Activated CD8-positive, alpha-beta memory T cell treated with anti-CD3 and anti-CD28 coated beads, Interleukin-2, amount 10 ng/mL, durations not matched to agents 7 days and 5 days (primary cell): Measurements from ENCODE around the gene BLOC1S6. TPM values are rescaled to one million over a fixed set of nuclear protein-coding genes. Genes with fewer than 3 reads are reported as not detected.

Source experiments
- ATAC-seq: fragments of 150-1000 bp; cut with Tn5 transposase; one replicate; pipeline ENCODE4 v1.10.0; 2021; ENCODE audit warnings: moderate library complexity
- CTCF ChIA-PET: fragments of 350-600 bp; sonication (Branson Sonifier 250); formaldehyde crosslinking; loops from one replicate; lab custom pipeline; 2021; ENCODE audit warnings: antibody characterized with exemption; lab: Charles Lee
- DNase-seq: peaks from one replicate; pipeline ENCODE4 v3.0.0-alpha.2; 2020
- H3K27ac Mint-ChIP-seq: one replicate; pipeline ENCODE4 v1.8.0; 2021; ENCODE audit warnings: mild to moderate bottlenecking, mixed read lengths
- H3K27me3 Mint-ChIP-seq: one replicate; pipeline ENCODE4 v1.8.0; 2021; ENCODE audit warnings: mixed read lengths
- H3K36me3 Mint-ChIP-seq: one replicate; pipeline ENCODE4 v1.8.0; 2021; ENCODE audit warnings: mild to moderate bottlenecking, mixed read lengths
- H3K4me1 Mint-ChIP-seq: one replicate; pipeline ENCODE4 v1.8.0; 2021; ENCODE audit warnings: mixed read lengths
- H3K4me3 Mint-ChIP-seq: one replicate; pipeline ENCODE4 v1.8.0; 2021; ENCODE audit warnings: mild to moderate bottlenecking, moderate library complexity, mixed read lengths
- H3K9me3 Mint-ChIP-seq: one replicate; pipeline ENCODE4 v1.8.0; 2022; ENCODE audit warnings: low read depth, mixed read lengths
- total RNA-seq, 2 experiments: library from RNA; stranded (reverse); gene quantifications; one replicate each; pipeline ENCODE4 v1.2.3, GENCODE V29; 2021

Gene BLOC1S6
- total RNA-seq, 2 experiments from 2014 or later = 33.6 to 35.7 TPM

- ATAC-seq (peak; percentile 73), DNase-seq (peak; percentile 86)
- Mint-ChIP-seq H3K27ac (peak overlapping the region; percentile 91), H3K4me1 (peaks cover 44% of the 10 kb centered on the region), H3K4me3 (peak overlapping the region; percentile 100), H3K27me3 (peaks cover 3% of the 10 kb centered on the region), H3K9me3 (no peaks in the 10 kb centered on the region), H3K36me3 (peaks cover 31% of the 10 kb centered on the region)
- CTCF ChIA-PET = interaction anchor here (0.7 to 2.3 kb wide), 13 partner anchors 11 to 435 kb away, joined by 3 to 8 read pairs (median 4); no protein-coding TSS in a partner anchor
Observed at GRCh38 chr15:45635191-45635638, 48.0 kb downstream of the BLOC1S6 start.

GRCh38 chr15:45635763-45636292 lies 48.6 kb downstream of the BLOC1S6 start:
- Mint-ChIP-seq H3K9me3 (no peaks in the 10 kb centered on the region), H3K4me3 (peak overlapping the region; percentile 100), H3K36me3 (peaks cover 34% of the 10 kb centered on the region), H3K4me1 (peaks cover 49% of the 10 kb centered on the region), H3K27ac (peak overlapping the region; percentile 91), H3K27me3 (peaks cover 3% of the 10 kb centered on the region)
- no peak for ATAC-seq
- CTCF ChIA-PET = interaction anchor here (1.0 to 2.3 kb wide), 6 partner anchors 11 to 48 kb away, joined by 3 to 8 read pairs (median 4); no protein-coding TSS in a partner anchor
- no peak for DNase-seq

GRCh38 chr15:45637141-45637540 lies 50.0 kb downstream of the BLOC1S6 start:
- no peak for ATAC-seq
- Mint-ChIP-seq H3K4me1 (peaks cover 57% of the 10 kb centered on the region), H3K4me3 (peak overlapping the region; percentile 100), H3K36me3 (peaks cover 37% of the 10 kb centered on the region), H3K27me3 (peaks cover 3% of the 10 kb centered on the region), H3K27ac (peak overlapping the region; percentile 95), H3K9me3 (no peaks in the 10 kb centered on the region)
- CTCF ChIA-PET = interaction anchor here (0.9 to 1.7 kb wide), 14 partner anchors 9 to 474 kb away, joined by 3 to 14 read pairs (median 4); a partner anchor contains a TSS
- DNase-seq = no peak

- CTCF ChIA-PET = interaction anchor here (0.9 to 1.7 kb wide), 14 partner anchors 10 to 475 kb away, joined by 3 to 14 read pairs (median 4); a partner anchor contains a TSS
- peaks cover 62% of the 10 kb centered on the region for H3K4me1 Mint-ChIP-seq
- H3K36me3 Mint-ChIP-seq = peaks cover 40% of the 10 kb centered on the region
- DNase-seq = peak; percentile 75
- H3K9me3 Mint-ChIP-seq = no peaks in the 10 kb centered on the region
- peak overlapping the region; percentile 95 for H3K27ac Mint-ChIP-seq
- ATAC-seq = peak; percentile 66
- H3K27me3 Mint-ChIP-seq = no peaks in the 10 kb centered on the region
- peak overlapping the region; percentile 100 for H3K4me3 Mint-ChIP-seq
Observed at GRCh38 chr15:45637552-45638033, 50.4 kb downstream of the BLOC1S6 start.

GRCh38 chr15:45640616-45641015 lies 53.4 kb downstream of the BLOC1S6 start:
- H3K36me3 Mint-ChIP-seq = peaks cover 46% of the 10 kb centered on the region
- CTCF ChIA-PET = no interaction called here
- ATAC-seq = no peak
- H3K27ac Mint-ChIP-seq = no peak overlapping the region
- H3K27me3 Mint-ChIP-seq = no peaks in the 10 kb centered on the region
- peaks cover 76% of the 10 kb centered on the region for H3K4me1 Mint-ChIP-seq
- H3K4me3 Mint-ChIP-seq = no peak overlapping the region
- no peak for DNase-seq
- H3K9me3 Mint-ChIP-seq = no peaks in the 10 kb centered on the region

- peaks cover 82% of the 10 kb centered on the region for H3K4me1 Mint-ChIP-seq
- CTCF ChIA-PET = no interaction called here
- H3K9me3 Mint-ChIP-seq = no peaks in the 10 kb centered on the region
- H3K27ac Mint-ChIP-seq = no peak overlapping the region
- ATAC-seq (no peak), DNase-seq (no peak)
- peaks cover 48% of the 10 kb centered on the region for H3K36me3 Mint-ChIP-seq
- H3K4me3 Mint-ChIP-seq = no peak overlapping the region
- H3K27me3 Mint-ChIP-seq = no peaks in the 10 kb centered on the region
Observed at GRCh38 chr15:45641374-45641781, 54.2 kb downstream of the BLOC1S6 start.

GRCh38 chr15:45641999-45642932 lies 55.1 kb downstream of the BLOC1S6 start:
- CTCF ChIA-PET = no interaction called here
- peaks cover 47% of the 10 kb centered on the region for H3K36me3 Mint-ChIP-seq
- peaks cover 81% of the 10 kb centered on the region for H3K4me1 Mint-ChIP-seq
- no peaks in the 10 kb centered on the region for H3K27me3 Mint-ChIP-seq
- no peak for ATAC-seq
- no peak overlapping the region for H3K4me3 Mint-ChIP-seq
- H3K27ac Mint-ChIP-seq = peak overlapping the region; percentile 16
- H3K9me3 Mint-ChIP-seq = no peaks in the 10 kb centered on the region
- DNase-seq = no peak

- Mint-ChIP-seq H3K27me3 (no peaks in the 10 kb centered on the region), H3K36me3 (peaks cover 30% of the 10 kb centered on the region), H3K27ac (peak overlapping the region; percentile 7), H3K4me3 (no peak overlapping the region), H3K9me3 (no peaks in the 10 kb centered on the region), H3K4me1 (peaks cover 69% of the 10 kb centered on the region)
- DNase-seq = no peak
- ATAC-seq = no peak
- CTCF ChIA-PET = no interaction called here
Observed at GRCh38 chr15:45644437-45644836, 57.3 kb downstream of the BLOC1S6 start.

- no peaks in the 10 kb centered on the region for H3K27me3 Mint-ChIP-seq
- CTCF ChIA-PET = interaction anchor here (1.0 to 1.7 kb wide), 2 partner anchors 10 to 14 kb away, joined by 4 read pairs; partner anchors contain the start of gene SQOR
- H3K4me1 Mint-ChIP-seq = peaks cover 67% of the 10 kb centered on the region
- H3K36me3 Mint-ChIP-seq = peaks cover 28% of the 10 kb centered on the region
- peak overlapping the region; percentile 13 for H3K27ac Mint-ChIP-seq
- no peaks in the 10 kb centered on the region for H3K9me3 Mint-ChIP-seq
- ATAC-seq (peak; percentile 31), DNase-seq (no peak)
- peak overlapping the region; percentile 23 for H3K4me3 Mint-ChIP-seq
Observed at GRCh38 chr15:45645026-45645980, 58.1 kb downstream of the BLOC1S6 start.

GRCh38 chr15:45646220-45646619 lies 59.0 kb downstream of the BLOC1S6 start:
- peaks cover 63% of the 10 kb centered on the region for H3K4me1 Mint-ChIP-seq
- CTCF ChIA-PET = interaction anchor here (1.0 to 1.8 kb wide), 3 partner anchors 11 to 13 kb away, joined by 4 to 5 read pairs (median 4); partner anchors contain the start of gene SQOR
- H3K9me3 Mint-ChIP-seq = no peaks in the 10 kb centered on the region
- H3K27me3 Mint-ChIP-seq = no peaks in the 10 kb centered on the region
- H3K4me3 Mint-ChIP-seq = no peak overlapping the region
- DNase-seq (no peak), ATAC-seq (no peak)
- peaks cover 31% of the 10 kb centered on the region for H3K36me3 Mint-ChIP-seq
- peak overlapping the region; percentile 13 for H3K27ac Mint-ChIP-seq

GRCh38 chr15:45647828-45648227 lies 60.6 kb downstream of the BLOC1S6 start:
- Mint-ChIP-seq H3K9me3 (no peaks in the 10 kb centered on the region), H3K4me1 (peaks cover 50% of the 10 kb centered on the region), H3K4me3 (no peak overlapping the region), H3K27ac (no peak overlapping the region), H3K36me3 (peaks cover 28% of the 10 kb centered on the region), H3K27me3 (no peaks in the 10 kb centered on the region)
- DNase-seq (no peak), ATAC-seq (no peak)
- CTCF ChIA-PET = interaction anchor here (1.1 to 1.8 kb wide), 3 partner anchors 10 to 58 kb away, joined by 3 to 5 read pairs (median 4); partner anchors contain the start of gene SQOR

- Mint-ChIP-seq H3K4me3 (no peak overlapping the region), H3K27ac (peak overlapping the region; percentile 44), H3K4me1 (peaks cover 53% of the 10 kb centered on the region), H3K36me3 (peaks cover 29% of the 10 kb centered on the region), H3K27me3 (no peaks in the 10 kb centered on the region), H3K9me3 (no peaks in the 10 kb centered on the region)
- DNase-seq = no peak
- CTCF ChIA-PET = interaction anchor here (1.1 to 1.6 kb wide), 2 partner anchors 11 to 57 kb away, joined by 3 to 4 read pairs; no protein-coding TSS in a partner anchor
- ATAC-seq = no peak
Observed at GRCh38 chr15:45648521-45649200, 61.5 kb downstream of the BLOC1S6 start.
